ENCODE results near the gene GLCE. TPM values are rescaled to one million over a fixed set of nuclear protein-coding genes. Genes with fewer than 3 reads are reported as not detected.

Gene GLCE
- total RNA-seq, 4 donors from 2014 or later: 12.9 to 23.5 (median 15.4) TPM

- ATAC-seq (ENCODE audit: low FRiP score) (no peak), DNase-seq (ENCODE audit: low spot score) (no peak)
- no peak for TF ChIP-seq CTCF (IDR thresholded peaks at IDR 0.05)
Measured at GRCh38 chr15:69215314-69216035, 55.0 kb downstream of the GLCE start.

DNA sequence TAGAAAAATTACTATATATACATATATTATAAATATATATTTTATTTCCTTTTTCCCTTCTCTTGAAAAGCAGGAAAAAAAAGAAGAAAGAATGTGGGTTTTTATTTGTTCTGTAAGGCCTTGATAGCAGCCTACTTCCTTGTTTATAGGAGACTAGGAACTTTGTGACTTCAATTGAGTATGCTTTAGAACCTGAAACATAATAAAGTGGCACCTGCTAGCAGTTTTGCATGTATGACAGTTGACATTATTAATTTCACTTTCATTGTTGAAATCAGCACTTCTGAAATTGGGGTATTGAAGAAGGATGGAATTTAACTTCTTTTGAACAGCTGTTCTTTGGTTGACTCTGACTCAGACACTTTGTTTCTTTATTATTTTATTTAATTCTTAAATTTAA, 56.9 kb downstream of the GLCE start:
- no peak for ATAC-seq (ENCODE audit: low FRiP score)
- no peak for TF ChIP-seq CTCF (IDR thresholded peaks at IDR 0.05)
- no peak for DNase-seq (ENCODE audit: low spot score)

DNA sequence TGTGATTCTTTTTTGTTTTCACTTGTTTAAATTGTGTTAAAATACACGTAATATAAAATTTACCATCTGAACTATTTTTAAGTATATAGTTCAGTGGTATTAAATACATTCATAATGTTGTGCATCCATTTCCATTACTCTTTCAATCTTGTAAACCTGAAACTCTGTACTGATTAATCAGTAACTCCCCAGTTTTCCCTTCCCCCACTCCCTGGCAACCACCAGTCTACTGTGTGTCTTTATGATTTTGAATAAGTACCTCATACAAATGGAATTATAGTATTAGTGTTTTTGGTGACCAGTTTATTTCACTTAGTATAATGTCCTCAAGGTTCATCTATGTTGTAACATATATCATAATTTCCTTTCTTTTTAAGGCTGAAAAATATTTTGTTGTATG, 59.3 kb downstream of the GLCE start:
- DNase-seq (ENCODE audit: low spot score) (no peak), ATAC-seq (ENCODE audit: low FRiP score) (no peak)
- no peak for TF ChIP-seq CTCF (IDR thresholded peaks at IDR 0.05)

DNA sequence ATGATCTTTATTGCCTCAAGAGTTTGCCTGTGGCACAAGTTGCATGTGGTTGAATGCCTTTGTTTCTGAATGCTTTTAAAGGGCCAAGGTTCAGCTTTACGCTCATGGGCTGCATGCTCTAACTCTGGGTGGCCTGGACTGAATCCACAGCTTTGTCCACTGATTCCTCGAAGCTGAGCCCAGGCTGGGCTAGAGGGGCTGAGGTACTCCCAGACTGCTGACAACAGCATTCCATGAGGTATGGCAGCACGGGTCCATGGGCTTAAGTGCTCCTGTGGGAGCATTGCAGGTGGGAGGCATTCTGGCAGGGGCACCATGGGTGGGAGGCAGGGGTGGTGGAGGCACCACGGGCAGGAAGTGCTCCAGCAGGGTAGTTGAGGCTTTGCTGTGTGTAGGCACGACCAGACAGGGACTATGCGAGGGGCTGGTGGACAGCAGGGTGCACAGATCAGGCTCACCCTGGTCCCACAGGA, 61.6 kb downstream of the GLCE start:
- no peak for TF ChIP-seq CTCF (IDR thresholded peaks at IDR 0.05)
- ATAC-seq (ENCODE audit: low FRiP score) (no peak), DNase-seq (ENCODE audit: low spot score) (no peak)

DNA sequence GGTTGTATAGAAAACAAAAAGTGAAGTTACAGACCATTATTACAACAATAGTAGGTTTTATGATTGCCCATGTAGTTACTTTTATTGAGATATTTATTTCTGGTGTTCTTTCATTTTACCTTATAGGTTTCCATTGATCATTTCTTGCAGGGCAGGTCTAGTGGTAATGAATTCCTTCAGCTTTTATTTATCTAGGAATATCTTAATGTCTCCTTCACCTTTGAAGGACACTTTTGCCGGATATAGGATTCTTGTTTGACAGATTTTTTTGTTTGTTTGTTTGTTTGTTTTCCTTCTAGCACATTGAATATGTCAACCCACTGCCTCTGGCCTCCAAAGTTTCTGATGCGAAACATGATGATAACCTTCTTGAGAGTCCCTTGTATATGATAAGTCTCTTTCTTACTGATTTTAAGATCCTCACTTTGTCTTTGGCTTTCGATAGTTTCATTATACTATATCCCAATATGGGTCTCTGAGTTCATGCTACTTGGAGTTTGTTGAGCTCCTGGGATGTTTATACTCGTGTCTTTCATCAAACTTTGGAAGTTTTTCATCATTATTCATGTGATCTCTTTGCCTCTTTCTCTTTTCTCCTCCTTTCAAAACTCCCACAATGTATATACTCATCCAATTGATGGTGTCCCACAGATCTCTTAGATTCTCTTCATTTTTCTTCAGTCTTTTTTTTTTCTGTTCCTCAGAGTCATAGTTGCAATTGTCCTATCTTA, 62.8 kb downstream of the GLCE start:
- ATAC-seq (ENCODE audit: low FRiP score) (no peak), DNase-seq (ENCODE audit: low spot score) (no peak)
- TF ChIP-seq CTCF (IDR thresholded peaks at IDR 0.05): no peak

- ATAC-seq (ENCODE audit: low FRiP score) (no peak), DNase-seq (ENCODE audit: low spot score) (no peak)
- no peak for TF ChIP-seq CTCF (IDR thresholded peaks at IDR 0.05)
Measured at GRCh38 chr15:69224383-69224782, 63.9 kb downstream of the GLCE start.

Data from omental fat pad (tissue), 4 donors.